H9 (cell line): ENCODE data around the gene UNC13D. TPM values are rescaled to one million over a fixed set of nuclear protein-coding genes. Genes with fewer than 3 reads are reported as not detected.

Experiments
- DNase-seq: peaks from one replicate; pipeline ENCODE4 v3.0.0-alpha.2; 2017
- H2AFZ ChIP-seq: one replicate; pipeline ENCODE4 v1.6.1; 2013; ENCODE audit warnings: mild to moderate bottlenecking, low read length, control low read depth, moderate library complexity
- H2AK5ac ChIP-seq: 2 replicates; pipeline ENCODE4 v1.6.1; 2013; ENCODE audit warnings: low read length, control low read depth, mixed read lengths; ENCODE audit not compliant: insufficient read length
- H2BK120ac ChIP-seq: one replicate; pipeline ENCODE4 v1.6.1; 2013; ENCODE audit warnings: low read depth, mild to moderate bottlenecking, low read length, control low read depth, inconsistent platforms; ENCODE audit not compliant: poor library complexity, severe bottlenecking
- H2BK12ac ChIP-seq: 2 replicates; pipeline ENCODE4 v1.6.1; 2013; ENCODE audit warnings: low read length, control low read depth, mixed read lengths, low read depth; ENCODE audit not compliant: insufficient read length
- H2BK15ac ChIP-seq: 2 replicates; pipeline ENCODE4 v1.6.1; 2013; ENCODE audit warnings: low read depth, low read length, control low read depth
- H2BK20ac ChIP-seq: one replicate; pipeline ENCODE4 v1.6.1; 2013; ENCODE audit warnings: low read depth, mild to moderate bottlenecking, low read length, control low read depth, inconsistent platforms; ENCODE audit not compliant: poor library complexity, severe bottlenecking
- H2BK5ac ChIP-seq: 2 replicates; pipeline ENCODE4 v1.6.1; 2013; ENCODE audit warnings: low read length, control low read depth, mixed read lengths; ENCODE audit not compliant: insufficient read length
- H3K14ac ChIP-seq: 2 replicates; pipeline ENCODE4 v1.6.1; 2013; ENCODE audit warnings: low read length, control low read depth; ENCODE audit not compliant: insufficient read depth
- H3K18ac ChIP-seq: 2 replicates; pipeline ENCODE4 v1.6.1; 2013; ENCODE audit warnings: low read depth, mild to moderate bottlenecking, mixed read lengths, low read length, control low read depth; ENCODE audit not compliant: insufficient read length
- H3K23ac ChIP-seq: 2 replicates; pipeline ENCODE4 v1.6.1; 2013; ENCODE audit warnings: low read length, control low read depth, mixed read lengths, low read depth; ENCODE audit not compliant: insufficient read length
- H3K23me2 ChIP-seq: 2 replicates; pipeline ENCODE4 v1.6.1; 2013; ENCODE audit warnings: low read depth, mild to moderate bottlenecking, mixed read lengths, low read length, control low read depth; ENCODE audit not compliant: insufficient read length, poor library complexity, severe bottlenecking
- H3K27ac ChIP-seq: 2 replicates; pipeline ENCODE4 v1.5.1; 2013; ENCODE audit warnings: low read length, control low read depth, mixed read lengths, low read depth; ENCODE audit not compliant: insufficient read length
- H3K27me3 ChIP-seq: 2 replicates; pipeline ENCODE4 v1.6.1; 2013; ENCODE audit warnings: low read length, control low read depth, inconsistent platforms; ENCODE audit not compliant: insufficient read depth
- H3K4ac ChIP-seq: 2 replicates; pipeline ENCODE4 v1.6.1; 2013; ENCODE audit warnings: low read depth, mild to moderate bottlenecking, control low read depth, inconsistent platforms, low read length, moderate library complexity
- H3K4me1 ChIP-seq: 2 replicates; pipeline ENCODE4 v1.6.1; 2013; ENCODE audit warnings: low read length, control low read depth, inconsistent platforms; ENCODE audit not compliant: insufficient read depth
- H3K4me2 ChIP-seq: 2 replicates; pipeline ENCODE4 v1.6.1; 2013; ENCODE audit warnings: low read length, control low read depth, mixed read lengths; ENCODE audit not compliant: insufficient read length, insufficient read depth
- H3K56ac ChIP-seq: 2 replicates; pipeline ENCODE4 v1.6.1; 2013; ENCODE audit warnings: low read depth, mild to moderate bottlenecking, mixed read lengths, low read length, control low read depth; ENCODE audit not compliant: insufficient read length
- H3K79me1 ChIP-seq: 2 replicates; pipeline ENCODE4 v1.6.1; 2013; ENCODE audit warnings: low read depth, mild to moderate bottlenecking, moderate library complexity, low read length, control low read depth, inconsistent platforms; ENCODE audit not compliant: insufficient read depth, poor library complexity, severe bottlenecking
- H3K79me2 ChIP-seq: 2 replicates; pipeline ENCODE4 v1.6.1; 2013; ENCODE audit warnings: low read length, control low read depth, inconsistent platforms; ENCODE audit not compliant: insufficient read depth
- H3K9ac ChIP-seq: 2 replicates; pipeline ENCODE4 v1.6.1; 2013; ENCODE audit warnings: low read length, control low read depth, mixed read lengths; ENCODE audit not compliant: insufficient read length; ENCODE audit errors: extremely low read depth
- H3K9me3 ChIP-seq: one replicate; pipeline ENCODE4 v1.6.1; 2013; ENCODE audit warnings: low read depth, low read length, inconsistent platforms; ENCODE audit not compliant: control insufficient read depth
- H3T11ph ChIP-seq: one replicate; pipeline ENCODE4 v1.6.1; 2013; ENCODE audit warnings: mild to moderate bottlenecking, low read length, control low read depth, inconsistent platforms
- H4K20me1 ChIP-seq: one replicate; pipeline ENCODE4 v1.6.1; 2013; ENCODE audit not compliant: control insufficient read depth, insufficient read length, insufficient read depth
- H4K5ac ChIP-seq: 2 replicates; pipeline ENCODE4 v1.6.1; 2013; ENCODE audit warnings: low read depth, mild to moderate bottlenecking, mixed read lengths, low read length, control low read depth; ENCODE audit not compliant: insufficient read length
- H4K8ac ChIP-seq: replicated peaks from 2 replicates; pipeline ENCODE4 v1.6.1; 2013; ENCODE audit warnings: low read length, control low read depth, mixed read lengths, low read depth; ENCODE audit not compliant: insufficient read length
- H4K91ac ChIP-seq: 2 replicates; pipeline ENCODE4 v1.6.1; 2013; ENCODE audit warnings: low read depth, mild to moderate bottlenecking, moderate library complexity, mixed read lengths, low read length, control low read depth; ENCODE audit not compliant: insufficient read length
- H3K27ac Mint-ChIP-seq, 3 experiments: 2 replicates in 2 of 3; 3 replicates in 1 of 3; pipeline ENCODE4 v1.8.0; 2020 to 2021; ENCODE audit warnings: mixed read lengths in 3 of 3, mild to moderate bottlenecking in 1 of 3, moderate library complexity in 1 of 3
- H3K27me3 Mint-ChIP-seq: 2 replicates; pipeline ENCODE4 v1.8.0; 2021; ENCODE audit warnings: low read depth, mild to moderate bottlenecking, moderate library complexity, mixed read lengths
- H3K36me3 Mint-ChIP-seq, 3 experiments: 2 replicates in 2 of 3; 3 replicates in 1 of 3; pipeline ENCODE4 v1.8.0; 2020 to 2021; ENCODE audit warnings: low read depth in 3 of 3, mixed read lengths in 3 of 3; ENCODE audit not compliant: insufficient read depth in 1 of 3
- H3K4me1 Mint-ChIP-seq, 2 experiments: 2 replicates each; pipeline ENCODE4 v1.8.0; 2020; ENCODE audit warnings: mixed read lengths in 2 of 2
- H3K4me3 Mint-ChIP-seq, 2 experiments: 2 replicates in 1 of 2; 3 replicates in 1 of 2; pipeline ENCODE4 v1.8.0; 2020 to 2021; ENCODE audit warnings: mild to moderate bottlenecking in 2 of 2, mixed read lengths in 2 of 2, moderate library complexity in 1 of 2
- H3K9me3 Mint-ChIP-seq, 2 experiments: 2 replicates in 1 of 2; 3 replicates in 1 of 2; pipeline ENCODE4 v1.8.0; 2020; ENCODE audit warnings: mild to moderate bottlenecking in 2 of 2, mixed read lengths in 2 of 2, moderate library complexity in 1 of 2
- CTCF ChIP-seq: fragments of 200-600 bp; sonication (generic); conservative IDR thresholded peaks from 3 replicates; pipeline ENCODE4 v1.8.0; 2021; ENCODE audit warnings: antibody characterized with exemption, mild to moderate bottlenecking
- WGBS: extraction: QIAGEN DNeasy Blood & Tissue Kit; methylation state at CpG from one replicate; pipeline ENCODE4 v1.1.7; 2013; ENCODE audit warnings: missing lambda C conversion rate, low lambda C conversion rate, mixed read lengths; ENCODE audit not compliant: insufficient read length; ENCODE audit errors: extremely low coverage; 5-methylcytosine and 5-hydroxymethylcytosine counted together
- total RNA-seq: library from RNA; stranded (reverse); gene quantifications from 2 replicates; pipeline ENCODE4 v1.2.1, GENCODE V29; 2021

Gene UNC13D
- total RNA-seq, 1 experiment from 2014 or later, result 6.3 TPM

- Histone ChIP-seq H3K4me2 (no peak overlapping the region), H3K14ac (no peak overlapping the region), H4K8ac (no peak overlapping the region), H2BK20ac (no peak overlapping the region), H2BK15ac (no peak overlapping the region), H2AK5ac (no peak overlapping the region), H3K18ac (no peak overlapping the region), H4K5ac (no peak overlapping the region), H3K27me3 (no peaks in the 10 kb centered on the region), H2AFZ (no peak overlapping the region), H2BK120ac (no peak overlapping the region), H3T11ph (no peak overlapping the region), H4K20me1 (no peaks in the 10 kb centered on the region), H3K79me2 (no peaks in the 10 kb centered on the region), H3K27ac (no peak overlapping the region), H3K23ac (no peak overlapping the region), H3K79me1 (no peaks in the 10 kb centered on the region), H3K23me2 (no peaks in the 10 kb centered on the region), H4K91ac (no peak overlapping the region), H3K4me1 (no peaks in the 10 kb centered on the region), H3K9ac (no peak overlapping the region), H3K9me3 (no peaks in the 10 kb centered on the region), H3K4ac (no peak overlapping the region), H3K56ac (no peak overlapping the region), H2BK5ac (no peak overlapping the region), H2BK12ac (no peak overlapping the region)
- Mint-ChIP-seq H3K9me3 (no peaks in the 10 kb centered on the region), H3K27ac (no peak overlapping the region; a peak in 1 of 7 replicates), H3K4me3 (no peak overlapping the region), H3K4me1 (no peaks in the 10 kb centered on the region), H3K27me3 (no peaks in the 10 kb centered on the region), H3K36me3 (peaks cover 6 to 45% (median 35%) of the 10 kb centered on the region in 3 experiments; a peak in 6 of 7 replicates)
- DNase-seq, result peak; percentile 28
- WGBS, result no CpG with 5 or more reads among the region's 24 CpGs
- TF ChIP-seq CTCF, result no peak
Measured at GRCh38 chr17:75809631-75810111, 34.5 kb downstream of the UNC13D start.
